ENCODE measurements around the gene ZSCAN10. TPM values are rescaled to one million over a fixed set of nuclear protein-coding genes. Genes with fewer than 3 reads are reported as not detected.

Gene ZSCAN10
- total and polyA plus RNA-seq, 9 of the 15 experiments (the other 6 are each of a cell fraction or from before 2014, with no cell fraction given): 0.22 TPM; not detected in 8

GRCh38 chr16:3147757-3148104 is 48.6 kb upstream of the ZSCAN10 start (continued):
- no peak for TF ChIP-seq SAFB2 (IDR thresholded peaks at IDR 0.05; ENCODE audit: borderline replicate concordance, low read depth, low read length, severe bottlenecking)

- FAIRE-seq: no peak
- POLR2A ChIA-PET: interaction anchor here (0.8 to 1.3 kb wide), 6 partner anchors 11 to 125 kb away, joined by 3 to 5 read pairs (median 4); partner anchors contain the start of gene ZNF213
- Histone ChIP-seq H3K27me3 (ENCODE audit: control insufficient read depth in 2 of 2, insufficient read depth in 2 of 2, low read length in 2 of 2) (no peaks in the 10 kb centered on the region), H4K20me1 (replicated peaks; ENCODE audit: control insufficient read depth, insufficient read depth, low read length) (no peaks in the 10 kb centered on the region; the same call in 1 of the 2 replicates), H3K27ac (ENCODE audit: extremely low read depth, low read depth, low read length) (no peak overlapping the region), H2AFZ (ENCODE audit: low read depth, low read length) (no peak overlapping the region), H3K9ac (ENCODE audit: insufficient read depth in 1 of 2, low read depth in 2 of 2, low read length in 2 of 2) (no peak overlapping the region; a peak in 1 of 4 replicates), H3K79me2 (ENCODE audit: control insufficient read depth, insufficient read depth, low read length) (no peaks in the 10 kb centered on the region), H3K4me3 (no peak overlapping the region), H3K4me1 (replicated peaks in 1 of 2; ENCODE audit: control insufficient read depth in 2 of 2, insufficient read depth in 2 of 2, low read length in 2 of 2) (peaks cover 0 to 63% of the 10 kb centered on the region in 2 experiments; a peak in 2 of 5 replicates), H3K4me2 (ENCODE audit: insufficient read depth, low read length) (no peak overlapping the region), H3K9me1 (ENCODE audit: control insufficient read depth, insufficient read depth, low read length) (no peaks in the 10 kb centered on the region), H3K36me3 (ENCODE audit: control insufficient read depth, insufficient read depth, low read length) (peaks cover 5% of the 10 kb centered on the region; the same call in 1 of the 3 replicates), H3K9me3 (replicated peaks; ENCODE audit: control insufficient read depth, insufficient read depth, low read depth, low read length) (no peaks in the 10 kb centered on the region)
- peak; percentile 34; the same call in 1 of the 2 replicates for TF ChIP-seq ESRRA (IDR thresholded peaks at IDR 0.05; ENCODE audit: borderline replicate concordance, low read depth)
- no peak for TF ChIP-seq ZNF696 (CRISPR knock-in tag; conservative IDR thresholded peaks at IDR 0.05)
- TF ChIP-seq POLR2G (IDR thresholded peaks at IDR 0.05; ENCODE audit: low read depth, low read length): 0 out of 2 replicates have a peak, but pooled peaks have one; percentile 12
- intact Hi-C loops (cut with micrococcal nuclease) (no loop called here), in situ Hi-C loops (cut with MboI) (no loop called here)
- CTCF ChIA-PET (ENCODE audit: low intra/inter-chr PET ratio): no interaction called here
- WGBS (ENCODE audit: insufficient coverage, low coverage, missing lambda C conversion rate): 63% methylated on average over 16 of the region's 16 CpGs
- no peak for DNase-seq (ENCODE audit: extremely low read depth in 1 of 4, low spot score in 3 of 4)
- no peak for ATAC-seq
- BruUV-seq (replicated peaks): no TSS peak
Measured at GRCh38 chr16:3147046-3147756, 48.1 kb upstream of the ZSCAN10 start.
